OCI-LY7 (cell line): ENCODE results near the gene CBX2. TPM values are rescaled to one million over a fixed set of nuclear protein-coding genes. Genes with fewer than 3 reads are reported as not detected.

Experiments
- BruUV-seq: library from RNA; stranded (reverse); fragments of 400-500 nt; replicated peaks from 2 replicates; lab custom pipeline; 2021; lab: Mats Ljungman, UMichigan
- CTCF ChIA-PET: fragments of 300-600 bp; sonication (Branson Sonifier 250); formaldehyde crosslinking; loops from one replicate; lab custom pipeline; 2022; ENCODE audit warnings: antibody characterized with exemption; ENCODE audit not compliant: unreplicated experiment; lab: Charles Lee
- POLR2A ChIA-PET: fragments of 300-600 bp; sonication (Branson Sonifier 250); formaldehyde crosslinking; loops from one replicate; lab custom pipeline; 2022; ENCODE audit warnings: antibody characterized with exemption; lab: Charles Lee
- DNase-seq: peaks from one replicate; pipeline ENCODE4 v3.0.0-alpha.2; 2015; ENCODE audit warnings: low spot score
- H2AFZ ChIP-seq: fragments of 200-600 bp; sonication (generic), shearing (Covaris generic); 2 replicates; pipeline ENCODE4 v1.6.1; 2014; ENCODE audit warnings: mild to moderate bottlenecking, antibody characterized with exemption, low read length, moderate library complexity
- H3K27ac ChIP-seq: fragments of 200-600 bp; sonication (generic); 2 replicates; pipeline ENCODE4 v1.5.1; 2014; ENCODE audit warnings: mixed run types, low read depth, mild to moderate bottlenecking, moderate library complexity, low read length, inconsistent platforms; ENCODE audit not compliant: poor library complexity, severe bottlenecking
- H3K36me3 ChIP-seq: fragments of 200-600 bp; sonication (generic); 2 replicates; pipeline ENCODE4 v1.6.1; 2014; ENCODE audit warnings: mild to moderate bottlenecking, antibody characterized with exemption, low read length, moderate library complexity, mixed read lengths; ENCODE audit not compliant: insufficient read depth
- H3K4me1 ChIP-seq: fragments of 200-600 bp; sonication (generic); 2 replicates; pipeline ENCODE4 v1.5.1; 2014; ENCODE audit warnings: mild to moderate bottlenecking, low read length; ENCODE audit not compliant: insufficient read depth, poor library complexity, severe bottlenecking
- H3K4me2 ChIP-seq: fragments of 200-600 bp; sonication (generic); 2 replicates; pipeline ENCODE4 v1.6.1; 2014; ENCODE audit warnings: mild to moderate bottlenecking, low read length
- H3K4me3 ChIP-seq: fragments of 200-600 bp; sonication (generic); 2 replicates; pipeline ENCODE4 v1.5.1; 2014; ENCODE audit warnings: mild to moderate bottlenecking, low read depth, low read length; ENCODE audit not compliant: poor library complexity, severe bottlenecking
- H3K79me2 ChIP-seq: fragments of 200-600 bp; sonication (generic); 2 replicates; pipeline ENCODE4 v1.6.1; 2016; ENCODE audit warnings: low read depth, mild to moderate bottlenecking, low read length, moderate library complexity, mixed read lengths; ENCODE audit not compliant: insufficient read depth
- H3K9me2 ChIP-seq: fragments of 200-600 bp; sonication (generic); 2 replicates; pipeline ENCODE4 v1.6.1; 2016; ENCODE audit warnings: mild to moderate bottlenecking, low read length, mixed read lengths; ENCODE audit not compliant: insufficient read depth
- H3K9me3 ChIP-seq: fragments of 200-600 bp; sonication (generic); 2 replicates; pipeline ENCODE4 v1.6.1; 2014; ENCODE audit warnings: mild to moderate bottlenecking, mixed run types, low read length, mixed read lengths
- H4K20me1 ChIP-seq: fragments of 200-600 bp; sonication (generic); 2 replicates; pipeline ENCODE4 v1.6.1; 2014; ENCODE audit warnings: mild to moderate bottlenecking, antibody characterized with exemption, low read length, moderate library complexity, mixed read lengths; ENCODE audit not compliant: insufficient read depth
- EZH2phosphoT487 ChIP-seq: fragments of 200-600 bp; sonication (generic); IDR thresholded peaks from 2 replicates; pipeline ENCODE4 v1.6.1; 2018; ENCODE audit warnings: low read depth, borderline replicate concordance, mild to moderate bottlenecking, mixed run types, antibody characterized with exemption, low read length, moderate library complexity, mixed read lengths
- intact Hi-C: fragments of 100-400 bp; cut with micrococcal nuclease; formaldehyde crosslinking; loops from one replicate; pipeline ENCODE4 v1.10.0; 2022; ENCODE audit not compliant: unreplicated experiment
- total RNA-seq, 2 experiments: library from RNA; depleted of rRNA in 1 of 2; stranded (reverse); fragments of >200 nt in 1 of 2; shearing (Covaris generic) in 1 of 2; gene quantifications; 2 replicates each; pipeline ENCODE4 v1.2.3, GENCODE V29; 2014 to 2022
- TF ChIP-seq, protein P1 (sequence below): fragments of 200-600 bp; sonication (generic); conservative IDR thresholded peaks from 2 replicates; pipeline ENCODE4 v1.5.1; 2014; ENCODE audit warnings: mild to moderate bottlenecking, antibody characterized with exemption, low read length, moderate library complexity, mixed read lengths

The CBX2 gene
- total RNA-seq, 2 experiments from 2014 or later: 27.9 to 29.9 TPM

DNA sequence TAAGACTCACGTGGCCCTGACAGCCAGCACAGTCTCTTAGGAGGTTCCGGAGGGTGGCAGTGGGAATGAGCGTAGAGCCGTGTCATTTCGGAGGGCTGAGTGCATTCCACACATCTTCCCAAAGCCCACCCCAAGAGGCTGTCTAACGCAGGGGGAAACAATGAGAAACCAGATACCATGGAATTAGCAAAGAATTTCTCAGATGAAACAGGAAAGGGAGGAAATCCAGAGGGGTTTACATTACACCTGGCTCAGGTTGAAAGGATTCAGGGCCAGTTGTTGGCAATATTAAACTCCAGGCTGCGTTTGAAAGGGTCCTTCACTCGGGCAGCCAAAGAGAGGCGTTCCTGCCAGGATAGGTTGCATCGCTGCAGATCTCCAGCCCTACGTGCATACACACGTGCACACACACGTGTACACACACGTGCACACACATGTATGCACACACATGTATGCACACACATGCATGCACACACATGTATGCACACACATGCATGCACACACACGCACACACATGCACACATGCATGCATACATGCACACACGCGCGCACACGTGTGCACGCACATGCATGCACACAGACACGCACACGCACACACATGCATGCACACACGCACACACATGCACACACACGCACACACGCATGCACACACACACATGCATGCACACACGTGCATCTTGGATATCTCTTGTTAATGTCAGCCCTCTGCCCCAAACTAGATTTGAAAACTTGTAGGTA lies 49.1 kb downstream of the CBX2 start:
- no peak overlapping the region for H3K27ac ChIP-seq
- H3K4me3 ChIP-seq: no peak overlapping the region
- no peak overlapping the region for H2AFZ ChIP-seq
- POLR2A ChIA-PET: no interaction called here
- no peaks in the 10 kb centered on the region for H3K79me2 ChIP-seq
- DNase-seq: no peak
- intact Hi-C loops: no loop called here
- CTCF ChIA-PET: no interaction called here
- H3K4me2 ChIP-seq: no peak overlapping the region
- no peaks in the 10 kb centered on the region for H3K9me2 ChIP-seq
- TF ChIP-seq EZH2phosphoT487: no peak
- TF ChIP-seq, protein P1, sequence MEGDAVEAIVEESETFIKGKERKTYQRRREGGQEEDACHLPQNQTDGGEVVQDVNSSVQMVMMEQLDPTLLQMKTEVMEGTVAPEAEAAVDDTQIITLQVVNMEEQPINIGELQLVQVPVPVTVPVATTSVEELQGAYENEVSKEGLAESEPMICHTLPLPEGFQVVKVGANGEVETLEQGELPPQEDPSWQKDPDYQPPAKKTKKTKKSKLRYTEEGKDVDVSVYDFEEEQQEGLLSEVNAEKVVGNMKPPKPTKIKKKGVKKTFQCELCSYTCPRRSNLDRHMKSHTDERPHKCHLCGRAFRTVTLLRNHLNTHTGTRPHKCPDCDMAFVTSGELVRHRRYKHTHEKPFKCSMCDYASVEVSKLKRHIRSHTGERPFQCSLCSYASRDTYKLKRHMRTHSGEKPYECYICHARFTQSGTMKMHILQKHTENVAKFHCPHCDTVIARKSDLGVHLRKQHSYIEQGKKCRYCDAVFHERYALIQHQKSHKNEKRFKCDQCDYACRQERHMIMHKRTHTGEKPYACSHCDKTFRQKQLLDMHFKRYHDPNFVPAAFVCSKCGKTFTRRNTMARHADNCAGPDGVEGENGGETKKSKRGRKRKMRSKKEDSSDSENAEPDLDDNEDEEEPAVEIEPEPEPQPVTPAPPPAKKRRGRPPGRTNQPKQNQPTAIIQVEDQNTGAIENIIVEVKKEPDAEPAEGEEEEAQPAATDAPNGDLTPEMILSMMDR: no peak
- H3K36me3 ChIP-seq: no peaks in the 10 kb centered on the region
- BruUV-seq: no TSS peak
- H4K20me1 ChIP-seq: no peaks in the 10 kb centered on the region
- H3K4me1 ChIP-seq: peaks cover 16% of the 10 kb centered on the region
- H3K9me3 ChIP-seq: no peaks in the 10 kb centered on the region

DNA sequence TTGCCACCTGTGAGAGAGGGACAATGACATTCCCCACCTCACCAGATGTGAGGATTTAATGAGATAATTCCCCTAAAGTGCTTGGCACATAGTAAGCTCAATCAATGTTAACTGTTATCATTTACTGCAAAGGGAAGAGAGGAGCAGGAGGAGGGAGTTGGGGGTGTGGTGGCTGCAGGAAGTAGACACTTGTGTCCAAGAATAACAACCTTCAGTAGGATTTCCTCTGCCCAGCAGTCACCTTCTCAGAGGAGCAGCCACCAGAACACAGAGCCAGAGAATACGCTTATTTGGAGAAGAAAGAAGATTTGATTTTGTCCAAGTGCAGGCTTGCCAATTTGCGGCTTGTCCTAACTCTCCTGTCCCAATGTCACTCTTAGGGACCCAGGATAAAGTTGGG lies 51.1 kb downstream of the CBX2 start:
- Histone ChIP-seq H3K4me1 (peaks cover 19% of the 10 kb centered on the region), H3K9me2 (no peaks in the 10 kb centered on the region), H3K27ac (no peak overlapping the region), H3K79me2 (peaks cover 7% of the 10 kb centered on the region; the same call in 1 of the 2 replicates), H4K20me1 (no peaks in the 10 kb centered on the region), H2AFZ (no peak overlapping the region), H3K4me3 (no peak overlapping the region), H3K36me3 (peaks cover 17% of the 10 kb centered on the region), H3K4me2 (no peak overlapping the region), H3K9me3 (no peaks in the 10 kb centered on the region)
- BruUV-seq: no TSS peak
- POLR2A ChIA-PET: interaction anchor here (0.6 to 1.0 kb wide), 3 partner anchors 8 to 21 kb away, joined by 3 to 4 read pairs (median 4); no protein-coding TSS in a partner anchor
- CTCF ChIA-PET: interaction anchor here (0.5 to 0.6 kb wide), 2 partner anchors 10 to 652 kb away, joined by 3 to 6 read pairs; partner anchors contain the start of gene CBX4
- intact Hi-C loops: no loop called here
- TF ChIP-seq, protein P1: no peak
- TF ChIP-seq EZH2phosphoT487: no peak
- DNase-seq: no peak

DNA sequence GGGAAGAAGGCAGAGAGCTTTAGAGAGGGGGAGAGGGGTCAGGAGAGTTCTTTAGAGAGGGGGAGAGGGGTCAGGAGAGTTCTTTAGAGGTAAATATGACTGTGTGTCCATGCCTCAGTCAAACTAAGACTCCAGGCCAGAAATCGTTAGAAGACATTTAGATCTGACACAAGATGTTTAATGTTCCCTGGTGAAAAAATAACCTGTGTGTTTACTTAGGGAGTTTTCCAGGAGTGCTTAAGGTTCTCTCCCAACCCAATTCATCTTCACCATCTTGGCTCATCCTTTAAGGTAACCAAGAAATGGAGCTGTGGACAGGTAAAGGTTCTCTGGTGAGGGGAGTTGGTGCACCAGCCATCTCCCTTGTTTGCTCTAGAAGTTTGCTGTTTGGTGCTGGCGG lies 51.5 kb downstream of the CBX2 start:
- H3K9me3 ChIP-seq: no peaks in the 10 kb centered on the region
- no peak overlapping the region for H3K4me2 ChIP-seq
- no peak overlapping the region for H3K4me3 ChIP-seq
- TF ChIP-seq, protein P1: no peak
- no peak for TF ChIP-seq EZH2phosphoT487
- ChIA-PET POLR2A (no interaction called here), CTCF (interaction anchor here (0.5 to 0.6 kb wide), 2 partner anchors 10 to 651 kb away, joined by 3 to 6 read pairs; partner anchors contain the start of gene CBX4)
- BruUV-seq: no TSS peak
- H2AFZ ChIP-seq: no peak overlapping the region
- H4K20me1 ChIP-seq: no peaks in the 10 kb centered on the region
- H3K9me2 ChIP-seq: no peaks in the 10 kb centered on the region
- no peak overlapping the region for H3K27ac ChIP-seq
- peaks cover 22% of the 10 kb centered on the region for H3K36me3 ChIP-seq
- H3K79me2 ChIP-seq: peaks cover 7% of the 10 kb centered on the region; the same call in 1 of the 2 replicates
- intact Hi-C loops: no loop called here
- DNase-seq: no peak
- peaks cover 19% of the 10 kb centered on the region for H3K4me1 ChIP-seq
